Sigmoid colon (tissue), 7 donors: ENCODE results near the gene MT1F. TPM values are rescaled to one million over a fixed set of nuclear protein-coding genes. Genes with fewer than 3 reads are reported as not detected.
A peak's percentile ranks its signal among the peaks of the same experiment; 100 is the strongest.

Source experiments
- DNase-seq: peaks from one replicate; pipeline ENCODE4 v3.0.0-alpha.2; 2019
- H3K27ac ChIP-seq, 4 donors: fragments of 200-600 bp; sonication (generic); one replicate each; pipeline ENCODE4 v1.5.1; 2016 to 2019; ENCODE audit warnings: mild to moderate bottlenecking in 1 of 4
- H3K27me3 ChIP-seq, 3 donors: fragments of 200-600 bp; sonication (generic); one replicate each; pipeline ENCODE4 v1.5.1; 2019; ENCODE audit warnings: mild to moderate bottlenecking in 1 of 3
- H3K36me3 ChIP-seq, 4 donors: fragments of 200-600 bp; sonication (generic); one replicate each; pipeline ENCODE4 v1.5.1; 2016 to 2019
- H3K4me1 ChIP-seq, 4 donors: fragments of 200-600 bp; sonication (generic); one replicate each; pipeline ENCODE4 v1.5.1; 2017 to 2019
- H3K4me3 ChIP-seq, 4 donors: fragments of 200-600 bp; sonication (generic); one replicate each; pipeline ENCODE4 v1.5.1; 2017 to 2019; ENCODE audit warnings: mild to moderate bottlenecking in 2 of 4, moderate library complexity in 1 of 4
- H3K9me3 ChIP-seq, 4 donors: fragments of 200-600 bp in 3 of 4; sonication (generic) in 3 of 4; one replicate each; pipeline versions ENCODE4 v1.5.1 to v1.6.1; 2013 to 2019
- EP300 ChIP-seq, 4 donors: sonication (generic); formaldehyde crosslinking; IDR thresholded peaks; one replicate each; pipeline ENCODE4 v1.6.1; 2017; ENCODE audit warnings: antibody characterized with exemption in 4 of 4
- POLR2A ChIP-seq, 2 donors: fragments of 450-650 bp; IDR thresholded peaks; one replicate each; pipeline ENCODE4 v1.6.1; 2016; ENCODE audit warnings: antibody characterized with exemption in 2 of 2, mild to moderate bottlenecking in 2 of 2, moderate library complexity in 2 of 2
- POLR2AphosphoS5 ChIP-seq, 4 donors: sonication (generic); formaldehyde crosslinking; IDR thresholded peaks; one replicate each; pipeline ENCODE4 v1.6.1; 2017; ENCODE audit warnings: antibody characterized with exemption in 4 of 4
- WGBS, 2 donors: extraction: QIAGEN DNeasy Blood & Tissue Kit; methylation state at CpG; one replicate each; pipeline ENCODE4 v1.1.7; 2013; 5-methylcytosine and 5-hydroxymethylcytosine counted together
- intact Hi-C: fragments of 100-400 bp; cut with DNase I; formaldehyde crosslinking; loops from one replicate; pipeline ENCODE4 v1.15.1; 2023
- polyA plus RNA-seq, 3 donors: library from polyadenylated mRNA; stranded (reverse); fragments of 200-250 nt; gene quantifications; one replicate each; pipeline ENCODE4 v1.2.3, GENCODE V29; 2013
- total RNA-seq, 4 donors: library from RNA; depleted of rRNA; stranded (reverse); fragments of >200 nt; gene quantifications; one replicate each; pipeline ENCODE4 v1.1.0, GENCODE V29; 2016
- TF ChIP-seq, protein P1 (sequence below), 4 experiments: fragments of 450-650 bp in 3 of 4; fragments of 200-600 bp in 1 of 4; IDR thresholded peaks; one replicate each; pipeline ENCODE4 v1.5.1; 2016 to 2019; ENCODE audit warnings: antibody characterized with exemption in 4 of 4, mild to moderate bottlenecking in 3 of 4, moderate library complexity in 2 of 4
- donor health status: healthy with polysubstance abuse.
- donor health status: Bipolar disorder and iron deficiency.
- donor health status: healthy.

The MT1F gene
- total and polyA plus RNA-seq, 7 donors = 0.71 to 117 (median 3.1) TPM

DNA sequence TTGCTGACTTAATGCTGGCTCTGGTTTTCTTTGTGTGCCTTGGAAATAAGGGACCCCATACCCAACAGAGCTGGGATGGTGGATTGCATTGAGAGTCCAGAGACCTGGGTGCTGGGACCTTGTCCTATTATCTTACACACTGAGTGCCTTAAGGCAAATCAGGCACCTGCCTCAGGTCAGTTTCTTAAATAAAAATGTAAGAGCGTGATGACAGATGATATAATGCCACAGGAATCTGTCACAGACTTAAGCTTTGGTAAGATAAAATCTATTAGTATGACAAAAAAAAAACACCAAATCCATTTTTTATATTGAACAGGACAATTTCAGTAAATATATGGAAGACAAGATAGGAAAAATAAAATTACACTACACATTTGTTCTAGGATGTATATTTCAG lies 17.7 kb upstream of the MT1F start:
- TF ChIP-seq EP300 (IDR thresholded peaks at IDR 0.05) (no peak), POLR2AphosphoS5 (IDR thresholded peaks at IDR 0.05) (no peak), POLR2A (IDR thresholded peaks at IDR 0.05) (no peak)
- TF ChIP-seq, protein P1, sequence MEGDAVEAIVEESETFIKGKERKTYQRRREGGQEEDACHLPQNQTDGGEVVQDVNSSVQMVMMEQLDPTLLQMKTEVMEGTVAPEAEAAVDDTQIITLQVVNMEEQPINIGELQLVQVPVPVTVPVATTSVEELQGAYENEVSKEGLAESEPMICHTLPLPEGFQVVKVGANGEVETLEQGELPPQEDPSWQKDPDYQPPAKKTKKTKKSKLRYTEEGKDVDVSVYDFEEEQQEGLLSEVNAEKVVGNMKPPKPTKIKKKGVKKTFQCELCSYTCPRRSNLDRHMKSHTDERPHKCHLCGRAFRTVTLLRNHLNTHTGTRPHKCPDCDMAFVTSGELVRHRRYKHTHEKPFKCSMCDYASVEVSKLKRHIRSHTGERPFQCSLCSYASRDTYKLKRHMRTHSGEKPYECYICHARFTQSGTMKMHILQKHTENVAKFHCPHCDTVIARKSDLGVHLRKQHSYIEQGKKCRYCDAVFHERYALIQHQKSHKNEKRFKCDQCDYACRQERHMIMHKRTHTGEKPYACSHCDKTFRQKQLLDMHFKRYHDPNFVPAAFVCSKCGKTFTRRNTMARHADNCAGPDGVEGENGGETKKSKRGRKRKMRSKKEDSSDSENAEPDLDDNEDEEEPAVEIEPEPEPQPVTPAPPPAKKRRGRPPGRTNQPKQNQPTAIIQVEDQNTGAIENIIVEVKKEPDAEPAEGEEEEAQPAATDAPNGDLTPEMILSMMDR (IDR thresholded peaks at IDR 0.05) = no peak
- H3K4me1 ChIP-seq = peaks cover 0 to 35% (median 33%) of the 10 kb centered on the region in 4 donors
- no peak overlapping the region for H3K27ac ChIP-seq
- 85 to 93% methylated on average over 1 of the region's 1 CpG for WGBS, 2 donors
- no peak overlapping the region for H3K4me3 ChIP-seq
- H3K9me3 ChIP-seq = no peaks in the 10 kb centered on the region
- peaks cover 14 to 90% (median 46%) of the 10 kb centered on the region in 3 donors for H3K27me3 ChIP-seq
- intact Hi-C loops = loop anchor here (5.0 kb wide), 1 partner anchor 33 kb away; the partner anchor contains the start of gene MT2A
- no peaks in the 10 kb centered on the region for H3K36me3 ChIP-seq
- no peak for DNase-seq

DNA sequence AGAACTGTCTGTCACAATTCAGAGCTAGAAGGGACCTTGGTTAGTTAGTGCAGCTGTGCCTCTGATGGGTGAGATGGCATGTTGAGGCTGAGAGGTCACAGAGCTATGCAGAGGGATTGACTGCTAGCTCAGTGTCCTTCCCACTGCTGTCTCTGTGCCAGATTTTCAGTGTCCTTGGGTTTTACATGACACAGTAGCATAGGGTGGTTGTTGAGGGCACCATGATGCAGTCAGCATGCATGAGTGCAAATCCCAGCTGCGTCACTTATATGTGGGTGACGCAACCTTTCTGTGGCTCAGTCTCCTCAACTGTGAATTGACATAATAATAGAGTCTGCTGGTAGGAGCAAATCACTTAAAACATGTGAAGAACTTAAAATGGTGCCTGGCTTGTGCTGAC lies 16.6 kb upstream of the MT1F start:
- Histone ChIP-seq H3K4me3 (no peak overlapping the region), H3K36me3 (no peaks in the 10 kb centered on the region), H3K27me3 (peaks cover 8 to 90% (median 35%) of the 10 kb centered on the region in 3 donors), H3K27ac (no peak overlapping the region), H3K9me3 (no peaks in the 10 kb centered on the region), H3K4me1 (peaks cover 0 to 27% (median 25%) of the 10 kb centered on the region in 4 donors)
- 97% methylated on average over 2 of the region's 2 CpGs for WGBS, 2 donors
- no peak for DNase-seq
- intact Hi-C loops = loop anchor here (5.0 kb wide), 1 partner anchor 34 kb away; the partner anchor contains the start of gene MT2A
- TF ChIP-seq, protein P1 (IDR thresholded peaks at IDR 0.05) = no peak
- TF ChIP-seq POLR2AphosphoS5 (IDR thresholded peaks at IDR 0.05) (no peak), POLR2A (IDR thresholded peaks at IDR 0.05) (no peak), EP300 (IDR thresholded peaks at IDR 0.05) (no peak)

DNA sequence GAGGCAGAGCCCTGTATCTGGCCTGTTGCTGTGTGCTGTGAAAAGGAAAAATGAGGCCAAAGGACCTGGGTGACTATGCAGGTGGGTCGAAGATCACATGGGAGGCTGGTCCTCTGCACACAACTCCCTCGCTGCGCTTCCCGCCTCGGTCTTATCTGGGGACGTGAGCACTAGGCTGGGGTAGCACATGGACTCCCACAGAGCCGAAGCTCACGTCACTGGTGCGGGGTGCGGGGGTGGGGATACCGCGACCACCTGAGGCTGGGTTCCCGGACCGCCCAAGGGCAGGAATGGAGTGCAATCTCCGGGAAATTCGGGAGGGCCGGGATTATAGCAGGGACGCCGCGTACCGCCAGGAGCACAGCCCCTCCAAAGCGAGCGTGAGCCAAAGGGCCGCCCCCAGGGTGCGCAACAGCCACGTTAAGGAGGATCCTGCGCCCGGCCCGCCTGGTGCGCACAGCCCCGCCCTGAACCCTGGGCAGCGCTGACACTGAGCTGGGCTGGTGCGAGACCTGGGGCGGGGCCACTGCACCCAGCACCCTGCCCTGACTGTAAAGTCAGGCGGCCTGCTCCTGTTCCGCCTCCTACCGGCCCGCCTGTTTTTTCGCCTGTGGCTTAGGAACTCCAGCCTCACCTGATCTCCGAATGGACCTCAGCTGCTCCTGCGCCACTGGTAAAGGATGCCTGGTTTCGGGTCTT lies 14.5 kb upstream of the MT1F start:
- WGBS, 2 donors = 2 to 6% methylated on average over 42 of the region's 42 CpGs
- Histone ChIP-seq H3K36me3 (no peaks in the 10 kb centered on the region), H3K4me1 (peaks cover 0 to 21% (median 20%) of the 10 kb centered on the region in 4 donors), H3K4me3 (peak overlapping the region; percentile 6 to 38 (median 32)), H3K27me3 (peaks cover 8 to 90% (median 35%) of the 10 kb centered on the region in 3 donors), H3K27ac (peak overlapping the region in 2 of 4 donors; percentile 39 to 52), H3K9me3 (no peaks in the 10 kb centered on the region)
- intact Hi-C loops = loop anchor here (5.0 kb wide), 1 partner anchor 36 kb away; the partner anchor contains the start of gene MT2A
- peak; percentile 82 for DNase-seq
- peak in 2 of 4 donors; percentile 22 to 48 for TF ChIP-seq POLR2AphosphoS5 (IDR thresholded peaks at IDR 0.05)
- TF ChIP-seq, protein P1 (IDR thresholded peaks at IDR 0.05) = peak in 3 of 4 experiments; percentile 25 to 34 (median 33)
- no peak for TF ChIP-seq POLR2A (IDR thresholded peaks at IDR 0.05)
- TF ChIP-seq EP300 (IDR thresholded peaks at IDR 0.05) = peak in 2 of 4 donors; percentile 18 to 64

DNA sequence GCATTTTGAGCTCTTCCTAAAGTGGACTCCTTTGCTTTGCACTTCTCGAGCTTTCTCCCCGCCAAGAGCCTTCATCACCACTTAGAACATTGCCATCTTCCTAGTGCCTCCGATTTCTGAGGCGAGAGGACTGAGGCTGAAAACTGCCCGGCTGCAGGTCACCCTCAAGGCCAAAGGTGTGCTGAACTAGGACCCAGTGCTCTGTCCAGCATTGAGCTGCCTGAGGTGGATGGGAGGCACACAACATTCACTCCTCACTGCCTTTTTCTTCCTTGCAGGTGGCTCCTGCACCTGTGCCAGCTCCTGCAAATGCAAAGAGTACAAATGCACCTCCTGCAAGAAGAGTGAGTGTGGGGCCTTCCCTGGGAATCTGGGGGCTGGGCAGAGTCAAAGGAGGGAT lies 13.9 kb upstream of the MT1F start:
- intact Hi-C loops = loop anchor here (5.0 kb wide), 1 partner anchor 37 kb away; the partner anchor contains the start of gene MT2A
- peaks cover 0 to 15% (median 14%) of the 10 kb centered on the region in 4 donors for H3K4me1 ChIP-seq
- no peaks in the 10 kb centered on the region for H3K9me3 ChIP-seq
- DNase-seq = no peak
- H3K27me3 ChIP-seq = peaks cover 3 to 90% (median 34%) of the 10 kb centered on the region in 3 donors
- WGBS, 2 donors = 38 to 39% methylated on average over 5 of the region's 5 CpGs
- H3K36me3 ChIP-seq = no peaks in the 10 kb centered on the region
- no peak overlapping the region for H3K27ac ChIP-seq
- TF ChIP-seq POLR2A (IDR thresholded peaks at IDR 0.05) = no peak
- TF ChIP-seq, protein P1 (IDR thresholded peaks at IDR 0.05) = no peak
- no peak for TF ChIP-seq EP300 (IDR thresholded peaks at IDR 0.05)
- peak overlapping the region in 3 of 4 donors; percentile 30 to 38 (median 34) for H3K4me3 ChIP-seq
